AG10803 (cell line): Measurements from ENCODE around the gene RNU1-2.
A peak's percentile ranks its signal among the peaks of the same experiment; 100 is the strongest.
"Not testable (repeated sequence)": the region's sequence is repeated elsewhere in the genome, so short reads cannot be mapped to it uniquely, and the experiment has no call there.

Experiments
- DNase-seq: peaks from one replicate; pipeline ENCODE4 v3.0.0; 2010; ENCODE audit warnings: low read depth
- H3K4me3 ChIP-seq: 2 replicates; pipeline ENCODE4 v1.5.1; 2011; ENCODE audit warnings: mild to moderate bottlenecking, low read length, control low read depth
- TF ChIP-seq, protein P1 (sequence below): conservative IDR thresholded peaks from 2 replicates; pipeline ENCODE4 v1.5.1; 2011; ENCODE audit warnings: mild to moderate bottlenecking, low read length, control low read depth, inconsistent platforms

Gene RNU1-2

DNA sequence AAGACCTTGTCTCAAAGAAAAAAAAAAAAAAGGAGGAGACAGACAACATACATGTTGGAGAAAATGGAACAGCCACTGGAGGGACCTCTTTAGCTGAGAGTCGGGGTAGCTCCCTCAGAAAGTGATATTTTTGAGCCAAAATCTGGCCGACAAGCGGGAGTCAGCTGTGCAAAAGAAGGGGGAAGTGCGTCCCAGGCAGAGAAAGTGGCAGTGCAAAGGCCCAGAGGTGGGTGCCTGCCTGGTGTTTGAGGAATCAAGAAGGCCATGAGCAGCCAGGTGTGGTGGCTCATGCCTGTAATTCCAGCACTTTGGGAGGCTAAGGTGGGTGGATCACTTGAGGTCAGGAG lies 19.8 kb downstream of the RNU1-2 start:
- DNase-seq, result no peak
- H3K4me3 ChIP-seq, result no peak overlapping the region
- TF ChIP-seq, protein P1, sequence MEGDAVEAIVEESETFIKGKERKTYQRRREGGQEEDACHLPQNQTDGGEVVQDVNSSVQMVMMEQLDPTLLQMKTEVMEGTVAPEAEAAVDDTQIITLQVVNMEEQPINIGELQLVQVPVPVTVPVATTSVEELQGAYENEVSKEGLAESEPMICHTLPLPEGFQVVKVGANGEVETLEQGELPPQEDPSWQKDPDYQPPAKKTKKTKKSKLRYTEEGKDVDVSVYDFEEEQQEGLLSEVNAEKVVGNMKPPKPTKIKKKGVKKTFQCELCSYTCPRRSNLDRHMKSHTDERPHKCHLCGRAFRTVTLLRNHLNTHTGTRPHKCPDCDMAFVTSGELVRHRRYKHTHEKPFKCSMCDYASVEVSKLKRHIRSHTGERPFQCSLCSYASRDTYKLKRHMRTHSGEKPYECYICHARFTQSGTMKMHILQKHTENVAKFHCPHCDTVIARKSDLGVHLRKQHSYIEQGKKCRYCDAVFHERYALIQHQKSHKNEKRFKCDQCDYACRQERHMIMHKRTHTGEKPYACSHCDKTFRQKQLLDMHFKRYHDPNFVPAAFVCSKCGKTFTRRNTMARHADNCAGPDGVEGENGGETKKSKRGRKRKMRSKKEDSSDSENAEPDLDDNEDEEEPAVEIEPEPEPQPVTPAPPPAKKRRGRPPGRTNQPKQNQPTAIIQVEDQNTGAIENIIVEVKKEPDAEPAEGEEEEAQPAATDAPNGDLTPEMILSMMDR, result peak; percentile 24

DNA sequence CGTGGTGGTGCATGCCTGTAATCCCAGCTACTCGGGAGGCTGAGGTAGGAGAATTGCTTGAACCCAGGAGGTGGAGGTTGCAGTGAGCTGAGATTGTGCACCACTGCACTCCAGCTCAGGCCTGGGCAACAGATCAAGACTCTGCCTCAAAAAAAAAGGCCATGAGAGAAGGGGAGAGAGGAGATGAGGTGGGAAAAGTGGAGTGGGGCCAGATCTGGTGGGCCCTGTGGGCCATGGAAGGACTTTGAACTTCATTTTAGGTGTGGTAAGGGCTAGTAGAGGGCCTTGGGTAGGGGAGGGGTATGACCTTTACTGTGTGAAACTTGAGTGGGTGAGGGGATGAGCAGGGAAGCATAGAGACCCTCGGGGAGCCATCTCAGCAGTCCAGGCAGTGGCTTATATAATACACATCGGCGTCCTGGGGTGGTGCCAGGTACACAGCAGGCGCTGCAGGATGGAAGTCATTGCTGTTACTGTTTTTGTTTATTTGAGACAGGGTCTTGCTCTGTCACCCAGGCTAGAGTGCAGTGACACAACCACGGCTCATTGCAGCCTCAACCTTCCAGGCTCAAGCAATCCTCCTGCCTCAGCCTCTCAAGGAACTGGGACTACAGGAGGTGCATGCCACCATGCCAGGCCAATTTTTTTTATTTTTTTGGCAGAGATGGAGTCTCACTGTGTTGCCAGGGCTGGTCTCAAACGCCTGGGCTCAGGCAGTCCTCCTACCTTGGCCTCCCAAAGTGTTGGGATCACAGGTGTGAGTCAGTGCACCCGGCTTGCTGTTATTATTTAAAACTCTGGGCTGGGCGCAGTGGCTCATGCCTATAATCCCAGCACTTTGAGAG lies 20.5 kb downstream of the RNU1-2 start:
- not testable (repeated sequence) for DNase-seq, H3K4me3 ChIP-seq

DNA sequence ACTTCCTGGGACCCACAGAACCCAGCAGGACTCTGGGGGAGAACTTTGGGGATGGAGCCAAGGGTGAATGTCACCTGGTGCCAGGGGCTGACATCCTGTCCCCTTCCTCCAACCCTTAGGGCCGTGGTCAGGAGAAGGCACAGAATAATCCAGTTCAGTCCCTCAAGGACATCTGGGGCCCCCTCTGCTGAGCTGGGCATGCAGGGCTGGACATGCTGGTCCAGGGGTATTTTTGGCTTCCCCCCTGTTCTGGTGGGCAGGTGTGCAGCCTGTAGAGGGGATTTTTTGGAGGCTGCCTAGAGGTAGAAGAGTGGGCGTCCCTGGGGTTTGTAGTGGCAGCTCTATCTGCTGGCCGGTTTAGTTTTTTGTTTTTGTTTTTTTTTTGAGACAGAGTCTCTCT lies 22.6 kb downstream of the RNU1-2 start:
- no peak for DNase-seq
- TF ChIP-seq, protein P1, result no peak
- H3K4me3 ChIP-seq, result no peak overlapping the region

DNA sequence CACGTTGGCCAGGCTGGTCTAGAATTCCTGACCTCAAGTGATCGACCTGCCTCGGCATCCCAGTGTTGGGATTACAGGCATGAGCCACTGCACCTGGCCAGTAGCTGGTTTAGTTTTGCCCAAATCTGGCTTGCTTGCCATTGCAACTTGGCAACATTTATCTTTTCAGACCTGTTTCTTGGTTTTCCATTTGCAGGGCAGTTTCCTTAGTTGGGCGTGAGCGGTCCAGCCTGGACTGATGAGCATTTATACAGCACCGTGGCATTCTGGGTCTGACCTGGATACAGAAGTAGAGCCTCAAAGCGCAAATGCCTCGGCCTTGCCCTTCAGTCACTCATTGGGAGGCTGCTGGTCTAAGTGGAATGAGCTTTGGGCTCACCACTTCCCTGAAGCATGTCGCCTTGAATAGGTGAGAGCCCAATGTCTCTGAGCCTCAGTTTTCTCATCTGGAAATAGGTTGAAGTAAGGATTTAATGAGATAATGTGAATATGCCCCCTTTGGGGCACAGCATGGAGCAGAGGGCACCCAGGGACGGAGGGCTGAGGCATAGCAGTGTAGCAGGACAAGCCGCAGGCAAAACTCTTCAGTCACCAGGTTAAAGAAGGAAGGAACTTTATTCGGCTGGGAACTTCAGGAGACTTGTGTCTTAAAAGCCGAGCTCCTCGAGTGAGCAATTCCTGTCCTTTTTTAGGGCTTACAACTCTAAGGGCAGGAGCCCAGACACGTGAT lies 23.3 kb downstream of the RNU1-2 start:
- not testable (repeated sequence) for DNase-seq, H3K4me3 ChIP-seq

DNA sequence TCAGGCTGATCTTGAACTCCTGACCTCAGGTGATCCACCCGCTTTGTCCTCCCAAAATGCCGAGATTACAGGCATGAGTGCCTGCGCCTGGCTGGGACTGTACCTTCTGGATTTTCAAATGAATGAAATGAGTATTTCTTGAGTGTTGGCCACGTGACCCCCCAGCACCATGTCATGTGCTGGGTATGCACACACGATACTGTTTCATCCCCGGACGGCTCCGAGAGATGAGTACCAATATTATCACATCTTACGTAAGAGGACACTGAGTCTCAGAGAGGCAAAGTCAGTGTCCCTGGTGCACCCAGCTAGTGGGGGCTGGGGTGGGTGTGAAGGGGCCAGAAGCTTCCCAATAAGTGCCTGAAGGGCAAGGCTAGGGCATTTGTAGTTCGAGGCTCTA lies 25.2 kb downstream of the RNU1-2 start:
- no peak for DNase-seq
- H3K4me3 ChIP-seq, result no peak overlapping the region
- TF ChIP-seq, protein P1, result no peak

DNA sequence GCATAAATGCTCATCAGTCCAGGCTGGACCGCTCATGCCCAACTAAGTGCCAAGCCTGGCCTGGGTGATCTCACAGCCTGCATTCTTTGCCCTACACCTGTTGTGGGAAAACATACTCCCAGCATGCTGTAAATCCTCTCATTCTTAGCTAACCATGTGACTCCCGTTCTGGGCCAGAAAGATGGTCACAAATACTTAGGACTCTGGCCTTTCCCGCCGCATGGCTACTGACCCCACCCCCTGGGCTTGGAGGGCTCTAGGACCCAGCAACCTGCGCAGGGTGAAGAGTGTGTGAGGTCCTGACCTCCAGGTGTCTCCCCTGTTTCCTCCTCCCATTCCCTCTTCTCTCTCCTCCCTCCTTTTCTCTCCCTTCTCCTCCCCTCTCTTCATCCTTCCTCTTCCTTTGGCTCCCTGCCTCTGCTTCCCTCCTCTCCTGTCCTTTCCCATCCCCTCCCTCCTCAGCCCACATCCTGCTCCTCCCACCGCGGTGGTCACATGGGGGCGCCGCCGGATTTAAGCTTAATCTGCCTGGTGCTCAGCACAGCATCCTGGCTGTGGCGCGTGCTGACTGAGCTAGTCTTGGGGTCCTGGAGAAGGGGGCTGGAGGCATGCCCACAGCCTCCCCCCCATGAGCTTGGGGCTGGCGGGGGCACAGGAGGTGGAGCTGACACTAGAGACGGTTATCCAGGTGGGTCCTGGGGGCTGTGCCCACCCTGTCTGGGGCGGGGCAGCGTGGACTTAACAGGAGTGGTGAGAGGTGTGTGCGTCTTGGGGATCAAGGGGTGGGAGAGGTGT lies 25.8 kb downstream of the RNU1-2 start, which contains the start of gene CROCC:
TSS of gene CROCC (plus strand) at position 541 of the 795 bp plus-strand sequence. CDS start at position 629, 88 bp downstream.
- no peak within 1 kb of the TSS for H3K4me3 ChIP-seq
- TF ChIP-seq, protein P1, result no peak
- no peak for DNase-seq

DNA sequence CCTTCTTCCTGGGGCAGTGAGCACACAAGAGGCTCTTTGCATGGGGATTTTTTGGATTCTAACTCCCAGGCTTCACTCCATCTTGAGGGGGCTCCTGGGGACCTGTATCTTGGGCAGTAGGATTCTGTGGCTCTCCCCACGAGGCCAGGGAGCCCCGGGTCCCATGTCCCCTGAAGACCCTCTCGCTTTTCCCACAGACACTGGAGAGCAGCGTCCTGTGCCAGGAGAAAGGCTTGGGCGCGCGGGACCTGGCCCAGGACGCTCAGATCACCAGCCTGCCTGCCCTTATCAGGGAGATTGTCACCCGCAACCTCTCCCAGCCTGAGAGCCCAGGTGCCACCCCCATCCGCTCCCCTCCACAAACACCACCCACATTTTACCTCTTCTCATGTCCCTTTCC lies 26.7 kb downstream of the RNU1-2 start:
- DNase-seq, result no peak
- H3K4me3 ChIP-seq, result no peak overlapping the region

More for the DNA sequence above, 26.7 kb downstream of the RNU1-2 start:
- TF ChIP-seq, protein P1, result no peak
